ENCODE data around the gene PEX11A.
"Not testable (repeated sequence)": the region's sequence is repeated elsewhere in the genome, so short reads cannot be mapped to it uniquely, and the experiment has no call there.

The PEX11A gene, protein sequence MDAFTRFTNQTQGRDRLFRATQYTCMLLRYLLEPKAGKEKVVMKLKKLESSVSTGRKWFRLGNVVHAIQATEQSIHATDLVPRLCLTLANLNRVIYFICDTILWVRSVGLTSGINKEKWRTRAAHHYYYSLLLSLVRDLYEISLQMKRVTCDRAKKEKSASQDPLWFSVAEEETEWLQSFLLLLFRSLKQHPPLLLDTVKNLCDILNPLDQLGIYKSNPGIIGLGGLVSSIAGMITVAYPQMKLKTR

DNA sequence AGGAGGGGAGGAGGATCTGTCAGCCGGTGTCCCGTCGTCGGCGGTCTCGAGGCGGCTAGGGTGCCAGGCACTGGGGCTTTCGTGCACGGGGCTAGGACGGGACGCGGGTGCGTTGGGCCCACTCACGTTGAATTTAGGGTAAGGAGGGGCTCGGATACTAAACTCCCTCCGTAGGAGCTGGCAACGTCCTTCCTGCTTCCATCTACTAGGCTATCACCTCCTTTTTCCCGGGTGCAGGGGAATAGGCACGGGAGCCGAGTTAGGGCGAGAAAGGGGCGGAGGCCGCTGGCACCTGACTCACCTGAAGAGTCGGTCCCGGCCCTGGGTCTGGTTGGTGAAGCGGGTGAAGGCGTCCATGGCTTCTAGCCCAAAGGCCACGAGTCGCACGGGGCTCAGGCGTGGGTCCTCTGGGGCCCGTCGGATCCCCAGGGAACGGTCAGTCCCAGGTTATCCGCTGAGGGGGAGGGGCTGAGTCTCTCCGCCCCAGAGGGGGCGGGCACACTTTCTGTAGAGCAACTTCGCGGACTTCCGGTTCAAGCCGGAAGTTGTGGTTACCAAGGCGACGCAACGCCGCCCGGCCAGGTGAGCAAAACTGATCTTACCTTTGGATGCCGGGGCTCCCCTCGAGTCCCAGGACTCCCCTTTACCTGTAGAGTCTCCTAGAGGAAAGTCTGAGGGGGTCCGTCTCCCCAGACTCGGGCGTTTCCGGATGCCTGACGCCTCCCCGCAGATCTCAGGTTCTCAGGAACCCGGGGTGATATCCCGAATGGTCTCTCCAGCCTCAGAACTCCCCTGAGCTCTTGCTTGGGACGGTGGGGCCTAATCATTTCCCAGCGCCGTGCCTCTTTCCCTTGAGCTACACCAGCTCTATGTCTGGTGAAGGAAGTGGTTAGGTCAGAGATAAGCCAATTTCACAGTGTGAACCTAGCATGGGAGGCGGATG lies at the start of gene PEX11A, which contains the start of gene WDR93:
PEX11A (minus strand) TSS at position 479 of the 943 bp plus-strand sequence; CDS start at position 357, 122 bp downstream.
WDR93 (plus strand) TSS at position 536 of the 943 bp plus-strand sequence. CDS start 10,936 bp downstream, outside the sequence.
- peak; percentile 47 for DNase-seq (ENCODE audit: low read depth, low spot score)

DNA sequence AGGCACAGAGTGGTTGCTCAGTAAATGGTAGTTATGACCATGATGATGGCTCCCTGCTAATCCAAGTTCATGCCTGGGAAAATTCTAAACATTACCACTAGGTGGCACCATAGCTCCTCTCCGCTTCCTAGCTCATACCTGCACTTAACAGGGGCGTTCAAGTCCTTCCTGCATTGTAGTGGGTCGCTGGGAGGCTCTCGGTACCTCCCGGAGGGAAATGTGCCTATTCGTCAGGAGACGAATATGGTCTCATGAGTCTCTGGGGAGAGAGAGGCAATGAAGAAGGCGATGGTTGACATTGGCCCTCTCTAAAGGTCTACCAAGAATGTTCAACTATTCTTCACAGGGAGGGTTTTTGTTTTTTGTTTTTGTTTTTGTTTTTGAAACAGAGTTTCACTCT lies 49.6 kb upstream of the PEX11A start:
- peak; percentile 57 for DNase-seq (ENCODE audit: low read depth, low spot score)

DNA sequence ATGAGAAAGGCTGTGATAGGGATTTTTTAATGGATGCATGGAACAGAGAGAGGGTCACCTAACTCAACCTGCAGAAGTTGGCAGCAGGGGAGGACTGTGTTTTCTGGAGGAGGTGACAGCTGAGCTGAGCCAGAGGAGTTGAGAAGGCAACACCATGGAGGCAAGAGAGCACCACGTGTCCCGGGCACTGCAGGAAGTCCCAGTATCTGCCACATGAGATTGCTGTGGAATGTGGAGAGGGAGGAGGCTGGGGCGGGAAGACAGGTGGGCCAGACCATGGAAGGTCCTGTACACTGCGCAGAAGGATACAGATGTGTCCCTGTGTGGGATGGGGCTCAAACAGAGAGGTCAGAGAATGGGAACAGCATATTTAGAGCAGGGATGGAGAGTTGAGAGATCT lies 45.2 kb upstream of the PEX11A start:
- no peak for DNase-seq (ENCODE audit: low read depth, low spot score)

DNA sequence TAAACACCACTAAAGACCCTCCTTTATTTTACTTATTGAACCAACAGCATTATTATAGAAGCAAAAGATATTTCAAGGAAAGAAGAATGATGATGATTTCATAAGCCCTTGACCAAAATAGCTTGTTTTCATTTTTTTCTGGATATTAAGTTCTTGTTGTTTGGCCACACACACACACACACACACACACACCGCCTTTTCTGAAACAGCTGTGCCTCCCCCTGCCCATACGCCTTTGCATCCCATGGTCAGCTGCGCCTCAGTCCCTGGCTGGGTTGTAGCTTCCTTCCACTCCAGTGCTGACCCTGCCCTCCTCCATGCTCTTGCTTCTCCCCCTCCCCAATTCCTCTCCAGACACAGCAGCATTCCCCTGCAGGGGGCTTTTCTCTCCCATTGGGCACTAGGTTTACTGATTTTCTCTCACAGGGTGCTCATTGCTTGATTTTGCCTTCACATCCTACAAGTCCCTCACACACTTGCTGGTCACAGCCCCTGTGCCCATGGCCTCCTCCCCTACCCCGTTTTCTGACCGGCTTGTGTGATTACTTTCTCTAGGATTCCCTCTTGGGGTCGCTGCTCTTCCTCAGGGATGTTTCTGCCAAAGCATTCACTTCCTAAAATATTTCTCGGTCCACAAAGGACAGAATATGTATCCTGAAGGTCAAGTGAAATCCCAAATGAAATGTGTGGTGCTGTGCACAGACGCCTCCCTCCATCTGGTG lies 42.1 kb upstream of the PEX11A start:
- DNase-seq (ENCODE audit: low read depth, low spot score): no peak

DNA sequence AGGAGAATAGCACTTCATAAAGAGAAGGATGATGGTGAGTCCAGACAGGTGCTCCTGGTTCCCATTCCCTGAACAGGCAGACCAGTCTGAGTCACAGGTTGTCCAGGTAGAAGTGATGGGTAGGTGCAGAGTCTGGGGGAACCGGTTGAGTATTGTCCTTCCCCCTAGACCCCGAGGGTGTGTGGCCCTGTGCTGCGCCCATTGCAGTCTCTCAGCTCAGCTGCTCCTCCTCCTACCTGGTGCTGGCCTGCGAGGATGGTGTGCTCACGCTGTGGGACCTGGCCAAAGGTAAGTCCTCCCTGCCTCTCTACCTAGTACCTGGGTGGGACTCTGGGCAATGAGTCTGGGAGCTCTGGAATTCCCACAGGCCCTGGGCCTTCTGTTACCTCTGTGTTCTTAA lies 40.7 kb upstream of the PEX11A start:
- DNase-seq (ENCODE audit: low read depth, low spot score): no peak

DNA sequence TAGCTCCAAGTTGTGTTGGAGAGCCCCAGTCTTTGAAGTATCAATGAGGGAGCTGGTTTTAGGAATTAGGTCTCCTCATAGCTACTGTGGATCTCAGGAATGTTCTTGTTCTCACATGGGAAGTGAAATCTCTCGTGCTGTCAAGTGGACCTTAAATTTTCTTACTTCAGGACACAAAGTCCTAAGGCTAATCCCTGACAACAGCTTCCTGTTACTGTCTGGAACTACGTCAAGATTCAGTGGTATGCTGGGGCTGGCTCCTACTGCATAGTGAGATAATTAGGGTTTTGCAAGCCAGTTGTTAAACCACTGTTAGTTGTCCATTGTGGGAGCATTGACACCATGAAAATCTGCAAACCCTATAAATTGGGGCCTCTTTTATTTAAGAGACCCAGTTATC lies 37.7 kb upstream of the PEX11A start:
- no peak for DNase-seq (ENCODE audit: low read depth, low spot score)

DNA sequence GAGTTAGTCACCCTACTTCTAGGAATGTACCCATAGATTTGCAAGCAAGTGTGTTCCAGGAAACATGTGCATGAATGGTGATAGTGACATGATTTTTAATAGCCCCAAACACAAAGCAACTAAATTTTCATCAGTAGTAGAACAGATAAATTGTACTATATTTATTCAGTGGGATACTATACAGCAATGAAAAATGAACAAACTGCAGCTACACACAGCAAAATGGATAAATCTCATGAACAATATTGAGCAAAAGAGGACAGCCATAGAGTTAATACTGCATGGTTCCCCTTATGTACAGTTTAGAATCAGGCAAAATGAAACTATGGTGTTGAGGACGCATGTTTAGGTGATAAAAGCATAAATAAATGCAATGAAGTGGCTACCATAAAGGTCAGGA lies 34.5 kb upstream of the PEX11A start:
- no peak for DNase-seq (ENCODE audit: low read depth, low spot score)

DNA sequence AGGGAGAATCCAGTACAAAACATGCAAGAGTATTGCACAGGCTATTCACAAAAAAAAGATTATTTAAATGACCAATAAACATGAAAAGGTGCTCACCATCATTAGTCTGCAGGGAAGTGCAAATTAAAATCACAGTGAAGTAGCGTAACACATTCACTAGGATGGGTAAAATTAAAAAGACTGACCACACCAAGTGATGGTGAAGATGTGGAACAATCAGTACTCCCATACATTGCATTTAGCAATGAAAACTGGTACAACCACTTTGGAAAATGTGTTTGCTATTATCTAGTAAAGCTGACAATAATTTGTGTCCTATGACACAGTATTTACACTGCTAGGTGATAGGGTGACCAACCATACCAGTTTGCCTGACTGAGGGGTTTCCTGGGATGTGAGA lies 34.1 kb upstream of the PEX11A start:
- no peak for DNase-seq (ENCODE audit: low read depth, low spot score)

DNA sequence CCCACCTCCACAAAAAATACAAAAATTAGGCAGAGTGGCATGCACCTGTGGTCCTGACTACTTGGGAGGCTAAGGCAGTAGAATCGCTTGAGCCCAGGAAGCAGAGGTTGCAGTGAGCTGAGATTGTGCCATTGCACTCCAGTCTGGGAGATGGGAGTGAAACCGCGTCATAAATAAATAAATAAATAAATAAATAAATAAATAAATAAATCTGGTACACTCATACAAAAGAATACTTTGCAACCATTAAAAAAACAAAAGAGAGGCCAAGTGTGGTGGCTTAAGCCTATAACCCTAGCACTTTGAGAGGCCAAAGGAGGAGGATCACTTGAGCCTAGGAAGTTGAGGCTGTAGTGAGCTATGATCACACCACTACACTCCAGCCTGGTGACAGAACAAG lies 32.5 kb upstream of the PEX11A start:
- DNase-seq (ENCODE audit: low read depth, low spot score): no peak

DNA sequence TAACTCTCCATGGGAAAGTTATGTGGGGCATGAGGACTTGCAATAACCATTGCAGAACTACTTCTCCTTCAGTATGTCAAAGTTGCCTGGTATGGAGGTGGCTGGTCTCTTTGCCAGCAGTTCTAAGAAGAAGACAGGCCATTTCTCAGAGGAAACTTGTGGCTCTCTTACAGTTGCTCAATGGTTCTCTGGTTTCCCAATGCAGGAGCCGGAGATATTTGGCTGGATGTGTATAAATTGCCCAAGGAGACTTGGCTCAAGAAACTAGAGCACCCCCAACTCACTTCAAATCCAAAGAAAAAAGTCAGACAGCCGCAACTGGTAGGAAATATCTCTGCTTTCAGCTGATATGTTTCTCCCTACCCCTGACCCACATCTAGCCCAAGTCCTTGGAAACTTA lies 24.2 kb upstream of the PEX11A start:
- no peak for DNase-seq (ENCODE audit: low read depth, low spot score)

DNA sequence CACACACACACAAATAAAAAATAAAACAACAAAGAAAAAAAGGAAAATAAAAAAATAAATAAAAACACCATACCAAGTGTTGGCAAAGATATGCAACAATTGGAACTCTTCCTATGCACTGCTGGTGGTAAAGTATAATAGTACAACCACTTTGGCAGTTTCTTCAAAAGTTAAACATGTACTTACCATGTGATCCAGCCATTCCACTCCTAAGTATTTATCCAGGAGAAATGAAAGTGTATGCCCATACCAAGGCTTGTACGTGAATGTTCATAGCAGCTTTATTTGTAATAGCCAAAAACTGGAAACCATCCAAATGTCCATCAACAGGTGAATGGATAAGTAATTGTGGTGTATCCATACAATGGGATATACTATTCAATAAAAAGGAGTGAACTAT lies 17.0 kb upstream of the PEX11A start:
- DNase-seq (ENCODE audit: low read depth, low spot score): no peak

DNA sequence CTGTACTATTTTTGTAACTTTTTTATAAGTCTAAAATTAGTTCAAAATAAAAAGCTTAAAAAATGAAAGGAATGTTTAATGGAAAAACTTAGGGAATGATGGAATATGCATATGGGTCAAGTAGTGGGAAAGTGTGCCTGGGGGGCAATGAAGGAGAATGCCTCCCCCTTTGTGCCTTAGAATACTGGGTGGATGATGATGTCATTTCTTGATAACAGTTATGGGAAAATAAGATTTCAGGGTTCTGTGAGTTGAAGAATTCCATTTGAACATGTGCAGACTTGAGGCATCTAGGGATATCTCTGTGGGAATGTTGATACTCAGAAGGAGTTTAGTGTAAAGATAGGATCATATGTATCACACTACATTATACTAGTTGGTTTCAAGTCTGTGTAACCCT lies 13.9 kb upstream of the PEX11A start:
- no peak for DNase-seq (ENCODE audit: low read depth, low spot score)

DNA sequence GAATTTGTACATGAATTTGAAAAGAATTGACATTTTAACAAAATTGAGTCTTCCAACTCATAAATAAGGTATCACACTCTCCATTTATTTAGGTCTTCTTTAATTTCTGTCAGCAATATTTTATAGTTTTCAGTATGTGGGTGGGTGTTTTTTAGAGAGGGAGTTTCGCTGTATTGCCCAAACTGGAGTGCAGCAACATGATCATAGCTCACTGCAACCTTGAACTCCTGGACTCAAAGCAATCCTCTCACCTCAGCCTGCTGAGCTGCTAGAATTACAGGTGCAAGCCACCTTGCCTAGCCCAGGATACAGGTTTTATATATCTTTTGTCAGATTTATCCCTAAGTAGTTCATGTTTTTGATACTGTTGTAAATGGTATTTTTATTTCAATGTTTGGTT lies 4.6 kb upstream of the PEX11A start:
- DNase-seq (ENCODE audit: low read depth, low spot score): no peak

DNA sequence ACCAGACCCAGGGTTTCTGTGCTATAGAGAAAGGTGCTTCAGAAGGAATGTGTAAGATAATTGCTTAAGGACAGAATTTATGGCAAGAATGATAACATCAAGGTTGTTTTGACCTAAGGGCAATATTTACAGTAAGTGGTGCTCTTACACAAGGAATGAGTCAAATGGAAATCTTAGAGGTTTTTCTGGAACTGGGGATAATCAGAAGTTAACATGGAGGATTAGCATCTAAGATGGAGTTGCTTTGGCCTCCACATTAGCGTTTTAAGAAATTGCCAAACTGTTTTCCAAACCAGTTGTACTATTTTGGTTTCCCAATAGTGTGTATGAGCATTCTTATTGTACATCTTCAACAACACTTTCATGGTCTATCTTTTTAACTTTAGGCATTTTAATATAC lies 3.1 kb upstream of the PEX11A start:
- DNase-seq (ENCODE audit: low read depth, low spot score): no peak

DNA sequence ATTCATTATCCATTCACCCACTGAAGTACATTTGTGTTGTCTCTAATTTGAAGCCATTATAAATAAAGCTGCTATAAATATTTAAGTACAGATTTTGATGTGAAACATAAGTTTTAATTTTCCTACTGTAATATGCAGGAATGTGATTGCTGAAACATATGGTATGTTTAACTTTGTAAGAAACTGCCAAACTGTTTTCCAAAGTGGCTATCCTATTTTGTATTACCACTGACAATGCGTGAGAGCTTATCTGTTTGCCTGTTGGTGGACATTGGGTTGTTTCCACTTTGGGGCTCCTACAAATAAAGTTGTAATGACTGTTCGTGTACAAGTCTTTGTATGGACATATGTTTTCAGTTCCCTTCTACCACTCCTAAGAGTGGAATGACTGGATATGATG lies 2.5 kb upstream of the PEX11A start:
- DNase-seq (ENCODE audit: low read depth, low spot score): no peak

DNA sequence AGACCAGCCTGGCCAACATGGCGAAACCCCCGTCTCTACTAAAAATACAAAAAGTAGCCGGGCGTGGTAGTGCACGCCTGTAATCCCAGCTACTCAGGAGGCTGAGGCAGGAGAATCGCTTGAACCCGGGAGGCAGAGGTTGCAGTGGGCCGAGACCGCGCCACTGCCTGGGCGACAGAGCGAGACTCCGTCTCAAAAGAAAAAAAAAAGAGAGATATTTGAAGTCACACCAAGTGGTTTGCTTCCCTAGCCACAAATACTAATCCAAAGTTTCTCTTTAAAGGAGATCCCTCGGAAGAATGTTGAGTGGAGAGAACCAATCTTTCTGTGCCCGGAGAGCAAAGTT lies 651 bp downstream of the PEX11A start:
- DNase-seq (ENCODE audit: low read depth, low spot score): not testable (repeated sequence)

DNA sequence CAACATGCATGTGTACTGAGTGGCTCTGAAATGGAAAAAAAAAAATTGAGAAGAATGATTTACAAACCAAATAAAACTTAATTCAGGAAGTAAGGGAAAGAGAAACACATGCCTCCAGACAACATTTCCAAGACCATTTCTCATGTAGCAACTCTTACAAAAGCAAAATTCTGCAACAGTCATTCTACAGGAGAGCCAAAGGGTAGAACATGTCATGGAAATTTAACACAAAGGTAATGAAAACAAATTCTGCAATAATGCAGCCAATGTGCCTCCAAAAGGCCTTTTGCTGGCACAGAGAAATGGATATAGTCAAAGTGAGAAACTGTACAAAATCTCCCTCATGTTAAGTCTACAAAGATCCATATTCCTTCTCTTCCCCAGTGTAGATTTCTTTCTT lies 4.0 kb downstream of the PEX11A start:
- no peak for DNase-seq (ENCODE audit: low read depth, low spot score)

DNA sequence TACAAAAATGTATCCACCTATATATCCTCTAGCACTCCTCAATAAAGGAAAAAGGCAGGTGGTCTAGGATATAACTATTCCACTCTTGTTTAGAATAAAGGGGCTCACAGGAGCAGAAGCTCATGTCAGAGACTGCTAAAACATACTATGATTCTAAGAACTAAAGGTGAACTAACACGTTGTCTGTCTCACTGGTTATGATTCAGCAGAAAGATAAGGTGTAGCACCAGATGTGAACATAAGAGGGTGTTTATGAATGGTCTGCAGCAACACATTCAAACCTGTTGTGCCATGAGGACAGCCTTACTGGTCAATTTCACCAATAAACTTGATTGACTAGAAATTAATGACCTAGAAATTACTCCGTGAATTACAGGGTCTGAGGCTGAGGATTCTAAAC lies 4.6 kb downstream of the PEX11A start:
- no peak for DNase-seq (ENCODE audit: low read depth, low spot score)

DNA sequence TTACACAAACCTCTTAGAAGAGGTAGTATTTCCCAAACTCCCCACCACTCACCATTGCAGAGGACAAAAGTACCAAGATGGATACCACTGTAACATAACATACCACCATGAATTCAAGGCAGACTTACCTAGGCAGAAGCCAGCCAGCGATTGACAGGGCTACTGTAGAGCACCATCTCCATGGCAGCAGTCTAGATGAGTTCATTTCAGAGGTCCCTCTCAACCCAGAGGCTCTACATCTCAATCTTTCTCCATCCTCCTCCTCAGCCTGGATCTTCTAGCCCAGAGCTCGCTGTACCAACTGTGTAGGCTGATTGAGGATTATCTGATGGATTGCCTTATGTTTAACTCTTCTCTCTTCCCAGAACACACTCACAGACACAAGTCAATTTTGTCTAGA lies 9.4 kb downstream of the PEX11A start:
- no peak for DNase-seq (ENCODE audit: low read depth, low spot score)

DNA sequence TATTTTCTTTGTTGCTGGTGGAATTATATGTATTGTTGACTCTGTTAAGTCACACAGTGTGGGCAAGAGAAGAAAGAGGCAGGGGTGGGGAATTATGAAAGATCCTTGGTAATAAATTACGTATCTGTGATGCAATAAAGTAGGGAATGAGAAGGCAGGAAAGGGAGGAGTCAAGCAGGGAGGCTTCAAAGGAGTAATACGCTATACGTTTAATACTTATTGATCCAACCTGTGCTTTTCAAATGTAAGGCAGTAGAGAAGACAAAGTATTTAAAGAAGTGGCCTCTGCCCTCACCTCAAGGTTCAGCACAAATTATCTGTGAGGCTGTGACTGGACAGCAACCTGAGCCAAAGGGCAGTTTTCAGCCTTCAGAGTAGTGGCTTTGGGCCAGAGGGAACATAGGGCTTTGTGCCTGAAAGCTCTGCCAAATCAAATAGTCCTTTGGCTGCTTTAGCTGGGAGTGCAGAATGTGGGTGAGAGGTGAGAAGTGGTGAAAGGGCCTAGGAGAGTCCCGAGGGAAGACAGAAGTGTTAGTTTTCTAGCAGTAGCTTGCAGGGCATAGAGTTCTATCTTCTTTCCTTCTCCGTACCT lies 10.2 kb downstream of the PEX11A start:
- no peak for DNase-seq (ENCODE audit: low read depth, low spot score)

DNA sequence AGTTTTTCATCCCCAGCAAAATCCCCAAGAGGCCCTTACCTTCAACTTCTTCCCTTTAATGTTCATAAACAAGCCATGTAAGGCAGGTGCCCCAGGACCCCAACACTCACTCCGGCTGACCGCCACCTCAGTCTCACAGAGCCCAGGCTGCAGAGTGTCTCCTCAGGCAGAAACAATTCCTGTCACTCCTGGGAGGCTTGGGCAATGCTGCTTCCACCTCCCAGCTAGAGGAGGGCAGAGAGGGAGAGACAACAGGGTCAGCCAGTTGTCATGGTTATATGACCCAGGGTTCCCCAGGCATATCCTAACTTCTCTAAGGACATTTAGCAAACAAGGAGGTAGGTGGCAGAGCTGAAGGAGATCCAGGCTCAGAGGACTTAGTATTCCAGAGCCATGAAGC lies 11.3 kb downstream of the PEX11A start, which contains the start of gene PLIN1:
PLIN1 (minus strand) TSS at position 156 of the 400 bp plus-strand sequence. CDS start 1,878 bp downstream, outside the sequence.
- no peak for DNase-seq (ENCODE audit: low read depth, low spot score)

DNA sequence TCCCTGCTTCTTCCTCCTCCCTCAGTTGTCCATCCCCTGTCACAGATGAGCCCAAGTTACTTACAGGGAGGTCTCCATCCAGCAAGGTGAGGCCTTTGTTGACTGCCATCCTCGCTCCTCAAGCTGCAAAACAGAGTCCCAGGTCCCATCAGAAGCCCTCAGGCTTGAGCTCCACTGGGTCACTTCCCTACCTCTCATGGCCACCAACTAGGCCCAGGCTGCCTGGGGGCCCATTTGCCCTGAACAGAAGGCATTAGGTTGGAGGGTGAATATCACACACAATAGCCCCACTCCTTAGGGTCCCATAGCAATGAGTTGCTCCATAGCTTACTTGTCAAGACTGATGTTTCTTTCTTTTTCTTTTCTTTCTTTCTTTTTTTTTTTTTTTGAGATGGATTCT lies 13.2 kb downstream of the PEX11A start:
- DNase-seq (ENCODE audit: low read depth, low spot score): no peak

Data from iPS DF 19.7 (cell line).